ENCODE measurements around the gene MYL7.
"Not testable (repeated sequence)": the region's sequence is repeated elsewhere in the genome, so short reads cannot be mapped to it uniquely, and the experiment has no call there.

MYL7 gene

DNA sequence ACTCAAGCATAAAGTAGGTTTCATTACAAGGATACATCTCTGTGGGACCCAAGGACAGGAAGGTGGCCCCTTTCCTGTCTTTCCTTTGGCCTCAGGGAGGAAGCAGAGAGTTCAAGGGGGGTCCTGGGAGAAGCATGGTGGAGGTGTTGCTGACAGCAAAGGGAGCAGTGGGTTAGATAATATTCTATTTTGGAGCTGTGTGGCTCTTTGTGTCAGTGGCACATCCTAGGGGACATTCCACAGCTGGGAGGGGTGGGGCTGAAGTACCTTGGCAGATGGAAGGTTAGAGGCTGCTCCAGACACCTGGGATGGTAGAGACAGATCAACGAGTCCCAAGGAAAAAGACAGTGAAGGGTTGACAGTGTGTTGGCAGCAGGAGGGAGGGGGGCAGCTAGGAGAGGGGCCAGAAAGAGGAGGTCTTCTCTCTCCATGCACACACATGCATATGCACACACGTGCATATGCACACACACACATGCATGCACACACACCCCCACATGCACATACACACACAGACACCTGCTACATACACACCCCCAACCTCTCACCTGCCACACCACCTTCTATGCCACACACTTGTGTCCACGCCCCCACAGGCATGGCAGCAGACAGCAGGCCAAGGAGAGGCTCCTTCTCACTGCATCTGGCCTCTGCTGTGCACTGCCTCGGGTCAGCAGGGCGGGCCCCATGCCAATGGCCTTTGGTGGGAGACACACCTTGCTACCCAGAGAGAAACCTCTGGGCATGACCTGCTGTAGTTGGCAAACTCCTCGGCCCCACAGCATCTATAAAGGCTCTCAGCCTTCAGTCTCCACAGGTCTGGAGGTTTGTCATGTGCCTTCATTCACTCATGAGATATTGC lies 12.2 kb downstream of the MYL7 start:
- no peak for DNase-seq

DNA sequence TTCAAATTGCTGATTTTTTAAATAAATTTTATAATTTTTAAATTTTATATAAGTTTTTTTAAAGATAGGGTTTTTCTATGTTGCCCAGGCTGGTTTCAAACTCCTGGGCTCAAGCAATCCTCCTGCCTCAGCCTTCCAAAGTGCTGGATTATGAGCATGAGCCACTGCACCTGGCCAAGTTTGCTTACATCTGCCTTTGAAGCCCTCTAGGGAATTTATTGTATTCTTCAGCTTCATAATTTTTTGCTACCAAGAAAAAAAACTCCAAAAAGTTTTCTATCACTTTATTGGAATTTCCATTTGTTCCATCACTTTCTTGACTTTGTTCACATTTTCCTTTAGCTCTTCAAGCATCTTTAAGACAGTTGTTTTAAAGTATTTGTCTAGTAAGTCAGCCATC lies 14.0 kb downstream of the MYL7 start:
- DNase-seq = no peak

DNA sequence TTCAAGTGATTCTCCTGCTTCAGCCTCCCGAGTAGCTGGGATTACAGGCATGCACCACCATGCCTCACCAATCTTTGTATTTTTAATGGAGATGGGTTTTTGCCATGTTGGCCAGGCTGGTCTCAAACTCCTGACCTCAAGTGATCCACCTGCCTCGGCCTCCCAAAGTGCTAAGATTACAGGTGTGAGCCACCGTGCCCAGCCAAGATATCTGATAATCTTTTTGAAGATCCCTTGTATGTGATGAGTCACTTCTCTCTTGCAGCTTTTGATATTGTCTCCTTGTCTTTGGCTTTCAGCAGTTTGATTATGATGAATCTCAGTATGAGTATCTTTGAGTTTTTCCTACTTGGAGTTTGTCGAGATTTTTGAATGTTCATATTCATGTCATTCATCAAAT lies 14.6 kb downstream of the MYL7 start:
- DNase-seq = not testable (repeated sequence)

DNA sequence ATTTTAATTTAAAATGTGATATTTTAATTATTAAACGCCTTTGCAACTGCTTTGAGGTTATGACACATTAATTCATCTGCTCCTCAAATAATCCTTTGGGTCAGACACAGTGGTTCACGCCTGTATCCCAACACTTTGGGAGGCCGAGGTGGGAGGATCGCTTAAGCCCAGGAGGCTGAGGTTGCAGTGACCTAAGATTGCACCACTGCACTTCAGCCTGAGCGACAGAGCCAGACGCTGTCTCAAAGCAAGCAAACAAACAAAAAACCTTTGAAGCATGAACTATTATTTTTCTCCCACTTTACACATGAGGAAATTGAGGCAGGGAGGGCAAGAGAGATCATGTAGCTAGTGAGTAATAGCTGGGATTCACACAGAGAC lies 16.3 kb downstream of the MYL7 start:
- DNase-seq = no peak

DNA sequence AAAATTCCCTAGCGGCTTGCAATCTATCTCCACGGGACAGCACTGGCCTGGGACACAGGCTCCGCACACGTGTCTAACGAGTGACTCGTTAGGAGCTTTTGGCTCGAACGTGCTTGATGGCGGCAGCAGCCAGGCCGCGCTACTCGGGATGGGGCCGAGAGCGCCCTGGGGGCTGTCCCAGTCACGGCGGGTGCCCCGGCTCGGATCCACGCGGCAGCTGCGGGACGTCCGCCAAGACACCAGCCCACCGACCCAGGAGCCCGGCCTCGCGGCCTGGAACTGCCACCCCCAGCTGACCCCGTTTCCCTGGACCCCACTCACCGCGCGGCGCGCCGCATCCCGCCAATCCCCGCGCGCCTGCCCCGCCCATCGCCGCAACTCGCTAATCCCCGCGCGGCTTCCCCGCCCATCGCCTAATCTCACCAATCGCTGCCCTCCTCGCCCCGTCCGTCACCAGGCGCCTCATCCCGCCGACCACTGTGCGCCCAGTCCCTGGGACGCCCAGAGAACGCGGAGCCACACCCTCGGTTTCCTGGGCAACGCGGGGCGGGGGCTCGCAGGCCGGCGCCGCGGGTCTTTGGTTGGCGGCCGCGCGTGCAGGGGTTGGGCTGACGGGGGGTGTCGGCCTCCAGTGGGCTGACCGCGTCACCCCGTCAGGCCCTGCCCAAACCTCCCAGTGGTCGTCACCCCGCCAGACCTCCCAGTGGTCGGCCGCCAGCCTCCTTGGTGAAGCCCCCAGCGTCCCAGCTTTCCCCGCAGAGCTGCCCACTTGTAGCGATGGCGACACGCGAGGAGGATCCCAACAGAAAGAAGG lies 17.7 kb downstream of the MYL7 start, which contains the start of gene POLD2:
Gene POLD2, minus strand, starts transcription at position 359 of the 814 bp plus-strand sequence. CDS start 1,495 bp downstream, outside the sequence.
- peak; percentile 96 for DNase-seq

DNA sequence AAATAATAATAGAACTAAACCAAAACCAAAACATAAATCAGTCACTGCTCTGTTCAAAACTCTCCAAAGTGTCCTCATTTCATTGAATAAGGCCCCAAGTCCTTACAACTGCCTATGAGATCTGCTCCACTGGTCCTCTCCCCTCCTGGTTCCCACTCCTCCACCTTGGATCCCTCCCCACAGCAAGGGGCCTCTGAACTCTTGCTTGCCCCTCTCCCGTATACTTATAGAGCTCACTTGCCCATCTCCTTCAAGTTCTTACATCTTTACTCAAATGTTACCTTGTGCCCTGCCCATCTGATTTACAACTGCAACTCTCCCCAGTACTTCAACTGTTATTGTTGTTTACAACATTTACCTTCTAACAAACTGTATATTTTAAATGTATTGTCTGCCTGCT lies 18.6 kb downstream of the MYL7 start:
- no peak for DNase-seq

DNA sequence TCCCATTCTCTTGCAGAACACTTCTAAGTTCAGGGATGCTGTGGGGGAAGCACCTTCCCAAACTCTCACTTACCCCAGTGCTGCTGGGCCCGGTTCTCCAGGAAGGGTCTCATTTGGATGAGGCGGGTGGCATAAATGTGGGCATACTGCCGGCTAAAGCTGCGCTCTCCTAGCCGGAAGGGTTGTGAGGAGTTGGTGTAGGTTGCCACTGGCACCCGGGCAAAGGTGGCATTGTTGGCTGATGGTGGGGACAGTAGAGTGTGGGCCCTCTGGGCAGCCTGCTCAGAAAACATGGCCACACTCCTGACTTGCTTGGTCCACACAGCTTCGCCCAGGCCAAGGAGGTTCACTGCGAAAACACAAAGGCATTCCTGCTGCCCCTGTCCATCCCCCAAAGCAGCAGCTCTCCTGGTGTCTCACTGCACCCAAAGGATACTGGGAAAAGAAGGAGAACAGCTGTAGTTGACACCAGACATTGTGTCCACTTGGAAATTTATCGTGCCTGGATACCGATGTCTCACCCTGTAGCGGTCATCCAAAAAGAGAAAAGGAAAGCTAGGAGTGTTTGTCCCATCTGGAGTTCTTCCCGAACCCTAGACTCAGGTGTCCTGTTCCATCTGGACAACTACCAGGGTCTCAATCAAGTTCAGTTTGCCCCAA lies 19.2 kb downstream of the MYL7 start:
- no peak for DNase-seq

DNA sequence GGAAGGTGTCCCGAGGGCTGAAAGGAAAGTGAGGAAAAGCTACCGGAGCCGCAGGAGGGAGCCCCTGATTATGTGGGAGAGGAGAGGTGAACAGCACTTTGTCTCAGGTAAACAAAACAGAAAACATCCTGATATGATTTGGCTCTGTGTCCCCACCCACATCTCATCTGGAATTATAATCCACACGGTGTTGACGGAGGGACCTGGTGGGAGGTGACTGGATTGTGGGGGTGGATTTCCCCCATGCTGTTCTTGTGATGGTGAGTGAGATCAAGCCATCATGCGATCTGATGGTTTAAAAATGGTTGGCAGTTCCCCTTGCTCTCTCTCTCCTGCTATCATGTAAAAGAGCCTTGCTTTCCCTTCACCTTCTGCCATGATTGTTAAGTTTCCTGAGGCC lies 20.7 kb downstream of the MYL7 start:
- no peak for DNase-seq

DNA sequence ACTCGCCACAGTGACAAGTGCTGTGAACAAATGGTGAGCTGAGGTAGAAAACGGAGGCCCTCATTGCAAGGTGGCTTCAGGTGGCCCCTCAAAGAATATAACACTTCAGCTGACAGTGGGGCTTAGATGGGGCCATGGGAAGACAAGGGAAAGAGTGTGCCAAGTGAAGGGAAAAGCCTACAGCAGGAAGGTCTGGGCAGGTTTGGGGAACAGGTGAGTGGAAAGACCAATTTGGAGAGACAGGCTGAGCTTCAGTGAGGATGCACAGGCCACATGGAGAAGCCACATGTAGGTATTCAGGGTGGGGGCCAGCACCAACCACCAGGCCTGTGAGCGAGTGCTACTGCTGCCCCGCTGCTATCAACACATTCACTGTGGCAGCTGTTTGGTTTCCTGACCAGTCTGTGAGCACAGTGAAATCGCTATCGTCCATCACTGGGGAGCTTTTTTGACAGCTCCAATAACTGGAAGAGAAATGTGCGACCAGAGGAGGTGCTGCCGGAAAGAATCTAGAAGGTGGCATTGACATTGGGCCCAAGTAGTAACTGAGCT lies 21.2 kb downstream of the MYL7 start:
- DNase-seq = no peak

DNA sequence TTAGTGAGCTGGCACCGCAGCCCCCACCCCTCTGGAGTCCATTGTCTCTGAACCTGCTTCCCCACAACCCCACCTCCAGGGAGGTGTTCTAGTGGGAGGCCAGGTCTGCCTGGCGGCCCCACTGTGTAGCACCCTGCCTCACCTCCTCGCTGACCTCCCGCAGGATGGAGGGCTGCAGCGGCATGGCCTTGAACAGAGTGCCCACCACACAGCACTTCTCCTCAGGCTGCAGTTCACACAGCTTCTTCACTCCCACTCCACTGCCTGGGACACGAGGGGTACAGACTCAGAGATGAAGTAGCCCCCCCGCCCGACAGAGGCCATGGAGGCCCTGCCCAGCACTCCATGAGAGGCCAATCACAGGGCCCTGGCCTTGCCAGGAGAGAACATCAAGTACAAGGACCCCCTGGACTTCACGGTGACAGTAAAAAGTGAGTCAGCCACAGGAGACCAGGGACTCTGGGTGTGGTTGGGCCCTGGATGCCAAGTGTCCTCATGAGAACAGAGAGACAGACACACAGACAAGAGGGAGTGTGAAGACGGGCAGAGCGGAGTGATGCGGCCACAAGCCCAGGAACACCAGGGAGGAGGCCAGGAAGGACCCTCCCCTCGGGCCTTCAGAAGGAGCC lies 23.2 kb downstream of the MYL7 start:
- no peak for DNase-seq

DNA sequence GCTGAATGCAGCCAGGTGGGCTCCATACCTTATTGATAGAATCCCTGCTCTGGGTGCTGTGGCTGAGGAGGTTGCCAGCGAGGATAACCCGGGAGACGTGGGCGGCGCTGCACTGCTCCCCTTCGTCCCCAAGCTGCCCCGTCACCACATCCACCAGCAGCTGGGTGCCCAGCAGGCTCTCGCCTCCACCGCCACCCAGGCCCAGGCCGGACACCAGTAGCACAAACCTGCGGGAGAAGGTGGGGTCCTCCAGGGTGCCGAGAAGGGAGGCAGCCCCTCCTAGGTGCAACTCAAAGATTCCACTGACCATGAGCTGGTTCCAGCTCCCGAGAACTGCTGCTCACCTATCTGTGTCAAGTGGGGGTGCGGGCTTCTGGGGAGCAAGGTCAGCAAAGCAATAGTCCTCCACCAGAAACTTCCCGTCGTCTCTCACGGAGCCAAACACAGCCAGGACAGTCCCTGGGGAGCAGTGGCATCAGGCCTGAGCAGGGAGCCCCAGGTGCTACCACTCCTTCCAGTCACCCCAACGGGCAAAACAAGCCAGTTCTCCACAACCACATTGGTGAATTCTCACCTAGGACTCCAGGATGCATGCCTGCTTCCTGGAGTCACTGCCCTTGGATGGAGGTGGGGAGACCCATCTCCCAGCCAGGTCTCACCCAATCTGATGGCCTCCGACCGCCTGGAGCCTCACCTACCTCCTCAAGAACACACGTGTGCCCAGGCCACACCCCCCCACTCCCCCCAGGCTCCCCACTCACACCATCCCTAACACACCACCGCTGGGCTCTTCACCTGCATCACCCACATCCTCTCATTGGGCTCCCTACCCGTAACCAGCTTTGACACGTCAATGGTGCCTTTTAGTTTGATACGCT lies 24.1 kb downstream of the MYL7 start:
- no peak for DNase-seq

DNA sequence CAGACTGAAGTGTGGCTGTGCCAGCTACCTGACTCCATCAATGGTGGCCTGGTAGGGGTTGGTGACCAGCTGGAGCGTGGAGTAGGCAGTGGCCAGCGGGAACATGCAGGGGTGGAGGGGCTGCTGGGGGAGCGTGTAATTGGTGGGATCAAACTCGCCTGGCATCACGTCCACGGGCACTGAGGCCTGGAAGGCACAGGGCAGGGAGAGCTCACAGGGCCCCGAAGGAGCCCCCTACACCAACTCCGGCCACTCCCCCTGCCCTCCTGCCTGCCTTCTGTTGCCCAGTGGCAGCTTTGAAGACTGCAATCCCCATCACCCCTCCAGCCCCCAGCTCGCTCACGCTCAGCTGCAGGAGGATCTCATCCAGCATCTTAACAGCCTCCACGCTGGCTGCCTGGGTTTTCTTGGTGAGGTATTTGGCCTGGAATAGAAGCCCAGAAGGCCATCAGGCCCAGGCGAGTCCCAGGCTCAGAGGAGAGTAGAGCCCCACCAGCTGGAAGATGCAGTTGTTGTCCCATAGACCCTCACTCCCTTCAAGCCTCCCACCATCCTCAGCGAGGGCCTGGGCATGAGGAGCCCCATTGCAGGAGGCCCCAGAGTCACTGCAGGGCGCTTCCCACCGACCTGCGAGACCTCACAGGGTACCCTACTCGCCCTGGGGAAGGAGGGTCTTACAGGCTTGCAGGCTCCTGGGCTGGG lies 24.9 kb downstream of the MYL7 start:
- no peak for DNase-seq

DNA sequence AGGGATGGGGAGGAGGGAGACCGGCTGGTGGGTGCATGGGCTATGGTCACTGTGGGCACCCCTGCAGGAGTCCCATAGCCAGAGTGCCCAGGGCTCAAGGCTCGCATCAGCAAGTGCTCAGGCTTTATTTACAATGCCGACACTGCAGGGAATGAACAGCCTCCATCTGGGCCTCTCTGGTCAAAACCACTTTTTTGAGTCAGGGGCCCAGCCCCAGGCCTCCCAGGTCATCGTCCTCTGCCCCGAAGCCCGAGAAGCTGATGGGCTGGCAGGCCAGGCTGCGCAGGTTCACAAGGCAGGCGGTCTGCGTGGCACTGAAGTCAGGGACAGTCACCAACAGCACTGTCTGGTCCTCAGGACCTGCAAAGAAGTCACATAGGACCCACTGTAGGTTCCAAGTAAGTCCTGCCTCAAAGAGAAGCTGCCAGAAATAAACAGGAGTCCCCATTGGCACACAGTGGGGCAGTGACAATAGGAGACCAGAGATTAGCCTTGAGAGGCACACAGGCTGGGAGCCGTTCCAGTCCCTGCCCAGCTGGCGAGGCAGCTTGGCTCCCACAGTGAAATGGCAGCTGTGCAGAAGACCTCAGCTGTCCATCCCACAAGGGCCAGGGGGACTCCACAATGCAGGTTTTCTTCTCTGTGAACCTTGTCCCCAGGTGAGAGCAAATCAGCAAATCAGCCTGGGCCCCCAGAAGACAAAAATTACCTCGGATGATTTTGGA lies 26.4 kb downstream of the MYL7 start:
- DNase-seq = no peak

DNA sequence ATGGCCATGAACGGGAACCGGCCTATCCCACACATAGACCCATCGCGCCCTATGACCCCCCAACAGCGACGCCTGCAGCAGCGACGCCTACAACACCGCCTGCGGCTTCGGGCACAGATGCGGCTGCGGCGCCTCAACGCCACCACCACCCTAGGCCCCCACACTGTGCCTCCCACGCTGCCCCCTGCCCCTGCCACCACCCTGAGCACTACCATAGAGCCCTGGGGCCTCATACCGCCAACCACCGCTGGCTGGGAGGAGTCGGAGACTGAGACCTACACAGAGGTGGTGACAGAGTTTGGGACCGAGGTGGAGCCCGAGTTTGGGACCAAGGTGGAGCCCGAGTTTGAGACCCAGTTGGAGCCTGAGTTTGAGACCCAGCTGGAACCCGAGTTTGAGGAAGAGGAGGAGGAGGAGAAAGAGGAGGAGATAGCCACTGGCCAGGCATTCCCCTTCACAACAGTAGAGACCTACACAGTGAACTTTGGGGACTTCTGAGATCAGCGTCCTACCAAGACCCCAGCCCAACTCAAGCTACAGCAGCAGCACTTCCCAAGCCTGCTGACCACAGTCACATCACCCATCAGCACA lies 27.3 kb downstream of the MYL7 start:
- no peak for DNase-seq

DNA sequence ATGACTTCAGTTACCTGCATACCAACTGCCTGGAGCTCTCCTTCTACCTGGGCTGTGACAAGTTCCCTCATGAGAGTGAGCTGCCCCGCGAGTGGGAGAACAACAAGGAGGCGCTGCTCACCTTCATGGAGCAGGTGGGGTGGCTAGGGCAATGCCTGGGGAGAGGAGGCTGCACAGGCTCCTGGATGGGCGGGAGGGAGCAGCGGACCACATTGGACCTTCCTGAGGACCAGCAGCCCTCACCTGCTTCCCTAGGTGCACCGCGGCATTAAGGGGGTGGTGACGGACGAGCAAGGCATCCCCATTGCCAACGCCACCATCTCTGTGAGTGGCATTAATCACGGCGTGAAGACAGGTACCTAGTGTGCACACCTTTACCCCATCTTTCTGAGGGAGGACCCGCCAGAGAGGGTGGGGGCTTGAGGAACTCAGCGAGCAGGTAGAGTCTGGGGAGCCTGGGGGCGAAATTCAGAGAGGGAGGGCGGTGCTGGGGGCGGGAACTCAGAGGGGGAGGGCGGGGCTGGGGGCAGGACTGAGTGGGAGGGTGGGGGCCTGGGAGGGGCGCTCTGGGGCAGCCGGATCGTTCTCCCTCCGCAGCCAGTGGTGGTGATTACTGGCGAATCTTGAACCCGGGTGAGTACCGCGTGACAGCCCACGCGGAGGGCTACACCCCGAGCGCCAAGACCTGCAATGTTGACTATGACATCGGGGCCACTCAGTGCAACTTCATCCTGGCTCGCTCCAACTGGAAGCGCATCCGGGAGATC lies 28.0 kb downstream of the MYL7 start:
- DNase-seq = no peak

DNA sequence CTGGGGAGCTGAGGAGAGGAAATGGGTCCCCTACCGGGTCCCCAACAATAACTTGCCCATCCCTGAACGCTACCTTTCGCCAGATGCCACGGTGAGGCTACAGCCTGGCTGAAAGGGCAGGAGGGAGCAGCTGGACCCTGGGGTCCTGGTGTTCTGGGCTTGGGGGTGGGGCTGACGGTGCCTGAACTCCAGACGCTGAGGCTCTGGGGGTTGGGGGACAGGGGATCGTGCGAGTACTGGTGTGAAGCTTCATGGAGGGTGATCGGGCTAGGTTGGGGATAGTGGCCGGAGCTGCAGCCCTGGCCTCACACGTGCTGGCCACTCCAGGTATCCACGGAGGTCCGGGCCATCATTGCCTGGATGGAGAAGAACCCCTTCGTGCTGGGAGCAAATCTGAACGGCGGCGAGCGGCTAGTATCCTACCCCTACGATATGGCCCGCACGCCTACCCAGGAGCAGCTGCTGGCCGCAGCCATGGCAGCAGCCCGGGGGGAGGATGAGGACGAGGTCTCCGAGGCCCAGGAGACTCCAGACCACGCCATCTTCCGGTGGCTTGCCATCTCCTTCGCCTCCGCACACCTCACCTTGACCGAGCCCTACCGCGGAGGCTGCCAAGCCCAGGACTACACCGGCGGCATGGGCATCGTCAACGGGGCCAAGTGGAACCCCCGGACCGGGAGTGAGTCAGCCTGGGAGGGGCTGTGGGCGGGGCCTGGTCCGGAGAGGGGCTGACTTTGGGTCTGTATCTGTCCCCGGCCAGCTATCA lies 28.7 kb downstream of the MYL7 start:
- no peak for DNase-seq

DNA sequence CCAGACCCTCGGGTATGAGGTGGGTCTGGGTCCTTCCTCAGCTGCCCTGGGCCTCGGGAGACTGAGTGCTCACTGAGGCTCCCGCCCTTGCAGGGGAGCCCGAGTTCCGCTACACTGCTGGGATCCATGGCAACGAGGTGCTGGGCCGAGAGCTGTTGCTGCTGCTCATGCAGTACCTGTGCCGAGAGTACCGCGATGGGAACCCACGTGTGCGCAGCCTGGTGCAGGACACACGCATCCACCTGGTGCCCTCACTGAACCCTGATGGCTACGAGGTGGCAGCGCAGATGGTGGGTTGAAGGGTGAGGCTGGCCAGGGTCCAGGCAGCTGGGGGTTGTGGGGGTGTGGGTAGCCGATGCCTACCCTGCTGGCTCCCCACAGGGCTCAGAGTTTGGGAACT lies 29.4 kb downstream of the MYL7 start:
- DNase-seq = no peak

Data from CD4-positive, alpha-beta T cell treated with Interleukin-15 for 1 hour (primary cell).